Mesothelial cell of epicardium (in vitro differentiated cells): ENCODE data around the gene TARS3. TPM values are rescaled to one million over a fixed set of nuclear protein-coding genes. Genes with fewer than 3 reads are reported as not detected.

Source experiments
- DNase-seq, 2 experiments: peaks; one replicate each; pipeline ENCODE4 v3.0.0; 2021; ENCODE audit warnings: low spot score in 2 of 2; ENCODE audit not compliant: unreplicated experiment in 2 of 2
- H3K27ac Mint-ChIP-seq: 2 replicates; pipeline ENCODE4 v1.8.0; 2021; ENCODE audit warnings: mixed read lengths
- H3K27me3 Mint-ChIP-seq: 2 replicates; pipeline ENCODE4 v1.8.0; 2021; ENCODE audit warnings: low read depth, mixed read lengths
- H3K36me3 Mint-ChIP-seq: 2 replicates; pipeline ENCODE4 v1.8.0; 2021; ENCODE audit warnings: mixed read lengths
- H3K4me1 Mint-ChIP-seq: 2 replicates; pipeline ENCODE4 v1.8.0; 2021; ENCODE audit warnings: mixed read lengths
- H3K4me3 Mint-ChIP-seq: 2 replicates; pipeline ENCODE4 v1.8.0; 2021; ENCODE audit warnings: mild to moderate bottlenecking, moderate library complexity, mixed read lengths
- H3K9me3 Mint-ChIP-seq: 2 replicates; pipeline ENCODE4 v1.8.0; 2021; ENCODE audit warnings: mixed read lengths
- total RNA-seq: library from RNA; stranded (reverse); gene quantifications from 3 replicates; pipeline ENCODE4 v1.2.1, GENCODE V29; 2021
- TF ChIP-seq, protein P1 (sequence below): fragments of 200-600 bp; sonication (generic); IDR thresholded peaks from one replicate; pipeline ENCODE4 v1.5.0; 2021; ENCODE audit warnings: antibody characterized with exemption; ENCODE audit not compliant: unreplicated experiment

The TARS3 gene
- total RNA-seq, 1 donor from 2014 or later, result 22.4 TPM

DNA sequence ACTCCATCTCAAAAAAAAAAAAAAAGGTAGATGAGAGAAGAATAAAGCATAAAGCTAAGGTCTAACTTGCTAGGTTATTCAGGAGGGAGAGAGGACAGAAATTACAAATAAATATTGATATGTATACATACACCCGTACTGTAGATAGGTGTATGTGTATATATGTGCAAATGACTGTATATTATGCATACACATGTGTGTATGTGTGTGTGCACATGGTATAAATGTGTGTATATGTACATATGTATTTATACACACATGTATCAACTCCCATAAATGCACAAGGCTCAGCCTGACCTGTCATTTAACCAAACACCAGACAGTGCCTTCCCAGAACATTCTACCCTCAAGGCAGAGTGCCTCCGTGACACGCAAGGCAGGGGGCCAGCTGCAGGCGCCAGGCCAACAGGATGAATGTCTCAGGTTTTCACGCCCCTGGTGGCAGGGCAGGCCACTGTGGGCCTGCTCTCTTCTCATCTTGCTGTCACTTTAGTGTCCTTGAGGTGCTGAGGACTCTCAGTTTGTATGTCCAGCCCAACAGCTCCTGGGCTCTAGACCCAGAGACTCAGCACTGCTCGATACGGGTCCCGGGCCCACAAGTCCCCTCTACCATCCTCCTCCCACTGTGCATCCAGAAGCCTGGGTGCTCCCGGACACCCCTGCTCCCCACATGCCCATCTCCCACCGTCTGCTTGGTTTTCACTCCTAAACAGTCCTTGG, 112.5 kb downstream of the TARS3 start:
- Mint-ChIP-seq H3K27ac (no peak overlapping the region), H3K36me3 (no peaks in the 10 kb centered on the region), H3K9me3 (no peaks in the 10 kb centered on the region), H3K4me3 (no peak overlapping the region), H3K4me1 (peaks cover 20% of the 10 kb centered on the region), H3K27me3 (peaks cover 3% of the 10 kb centered on the region)
- DNase-seq, result no peak
- TF ChIP-seq, protein P1, sequence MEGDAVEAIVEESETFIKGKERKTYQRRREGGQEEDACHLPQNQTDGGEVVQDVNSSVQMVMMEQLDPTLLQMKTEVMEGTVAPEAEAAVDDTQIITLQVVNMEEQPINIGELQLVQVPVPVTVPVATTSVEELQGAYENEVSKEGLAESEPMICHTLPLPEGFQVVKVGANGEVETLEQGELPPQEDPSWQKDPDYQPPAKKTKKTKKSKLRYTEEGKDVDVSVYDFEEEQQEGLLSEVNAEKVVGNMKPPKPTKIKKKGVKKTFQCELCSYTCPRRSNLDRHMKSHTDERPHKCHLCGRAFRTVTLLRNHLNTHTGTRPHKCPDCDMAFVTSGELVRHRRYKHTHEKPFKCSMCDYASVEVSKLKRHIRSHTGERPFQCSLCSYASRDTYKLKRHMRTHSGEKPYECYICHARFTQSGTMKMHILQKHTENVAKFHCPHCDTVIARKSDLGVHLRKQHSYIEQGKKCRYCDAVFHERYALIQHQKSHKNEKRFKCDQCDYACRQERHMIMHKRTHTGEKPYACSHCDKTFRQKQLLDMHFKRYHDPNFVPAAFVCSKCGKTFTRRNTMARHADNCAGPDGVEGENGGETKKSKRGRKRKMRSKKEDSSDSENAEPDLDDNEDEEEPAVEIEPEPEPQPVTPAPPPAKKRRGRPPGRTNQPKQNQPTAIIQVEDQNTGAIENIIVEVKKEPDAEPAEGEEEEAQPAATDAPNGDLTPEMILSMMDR, result no peak

DNA sequence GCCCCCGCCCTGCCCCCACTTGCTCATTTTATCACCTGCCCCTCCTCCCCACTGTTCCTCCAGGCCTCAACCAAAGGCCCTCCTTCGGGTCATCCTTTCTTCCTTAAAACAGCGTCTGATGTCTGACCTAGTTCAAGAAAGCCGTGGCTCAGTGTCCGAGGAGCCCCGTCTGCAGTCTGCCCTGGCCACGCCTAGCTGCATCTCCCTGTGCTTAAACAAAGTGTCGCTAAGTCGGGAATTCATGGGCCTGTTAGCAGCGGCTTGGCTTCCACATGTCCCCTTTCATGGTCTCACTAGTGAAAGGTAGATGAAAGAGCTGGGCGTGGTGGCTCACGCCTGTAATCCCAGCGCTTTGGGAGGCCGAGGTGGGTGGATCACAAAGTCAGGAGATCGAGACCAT, 113.3 kb downstream of the TARS3 start:
- Mint-ChIP-seq H3K4me3 (no peak overlapping the region), H3K9me3 (no peaks in the 10 kb centered on the region), H3K4me1 (peaks cover 13% of the 10 kb centered on the region), H3K36me3 (no peaks in the 10 kb centered on the region), H3K27ac (no peak overlapping the region), H3K27me3 (peaks cover 3% of the 10 kb centered on the region)
- TF ChIP-seq, protein P1, result no peak
- no peak for DNase-seq

DNA sequence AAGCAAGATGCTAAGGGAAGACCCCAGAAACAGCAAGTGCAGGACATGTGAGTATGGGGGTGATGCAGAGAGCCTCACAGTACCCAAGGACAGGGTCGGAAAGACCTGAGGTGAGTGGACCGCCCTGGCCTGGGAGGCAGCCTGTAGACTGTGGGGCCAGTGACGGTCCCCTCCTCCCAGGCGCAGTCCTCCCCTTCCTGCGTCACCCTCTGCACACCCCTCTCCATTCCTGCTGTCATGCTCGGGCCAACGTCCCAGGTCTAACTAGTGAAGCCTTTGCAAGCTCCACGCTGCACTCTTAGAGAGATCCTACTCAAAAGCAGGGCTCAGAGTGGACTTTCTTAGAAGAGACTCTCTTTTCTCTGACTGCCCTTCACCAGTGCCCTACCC, 113.7 kb downstream of the TARS3 start:
- H3K4me3 Mint-ChIP-seq, result no peak overlapping the region
- H3K27me3 Mint-ChIP-seq, result peaks cover under 1% of the 10 kb centered on the region
- DNase-seq, result no peak
- TF ChIP-seq, protein P1, result no peak
- H3K4me1 Mint-ChIP-seq, result peaks cover 9% of the 10 kb centered on the region
- no peaks in the 10 kb centered on the region for H3K36me3 Mint-ChIP-seq
- no peaks in the 10 kb centered on the region for H3K9me3 Mint-ChIP-seq
- no peak overlapping the region for H3K27ac Mint-ChIP-seq

DNA sequence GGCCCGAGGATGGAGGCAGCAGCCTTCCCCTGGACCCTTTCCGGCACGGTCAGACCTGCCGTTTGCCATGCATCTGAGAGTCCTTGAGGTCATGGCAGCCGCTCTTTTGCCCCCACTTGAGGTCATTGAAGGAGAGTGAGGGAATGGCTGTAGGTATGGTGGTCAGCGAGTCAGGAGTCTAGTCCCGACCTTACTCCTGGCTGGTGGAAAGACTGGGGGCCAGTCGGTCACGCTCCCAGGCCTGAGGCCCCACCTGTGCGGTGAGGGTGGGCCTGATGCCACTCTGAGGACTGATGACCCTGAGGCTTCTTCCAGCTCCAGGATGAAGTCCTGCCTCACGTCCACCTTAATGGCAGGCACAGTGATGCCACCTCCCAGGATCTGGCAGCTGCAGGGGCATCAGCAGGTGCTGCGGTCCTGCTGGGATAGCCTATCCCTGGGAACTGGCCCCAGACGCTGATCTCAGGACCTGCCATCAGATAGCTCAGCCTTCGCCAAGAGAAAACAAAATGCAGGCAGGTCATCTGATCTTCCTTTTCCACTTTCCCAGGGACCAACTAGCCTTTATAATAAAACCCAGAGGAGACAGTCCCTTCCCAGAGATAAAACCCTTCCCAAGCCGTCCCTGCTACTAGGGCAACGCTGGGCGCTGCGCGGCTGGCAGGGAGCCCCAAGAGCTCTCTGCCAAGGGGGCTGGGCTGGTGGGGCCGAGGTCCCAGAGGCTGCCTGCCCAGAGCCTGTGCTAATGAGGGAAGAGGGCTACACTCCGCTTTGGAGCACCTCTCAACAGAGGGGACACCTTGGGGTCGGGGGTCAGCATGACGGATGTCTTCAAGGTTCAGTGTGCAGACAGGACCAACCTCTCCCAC, 114.3 kb downstream of the TARS3 start:
- no peaks in the 10 kb centered on the region for H3K36me3 Mint-ChIP-seq
- no peak overlapping the region for H3K27ac Mint-ChIP-seq
- no peak overlapping the region for H3K4me3 Mint-ChIP-seq
- H3K4me1 Mint-ChIP-seq, result peaks cover 7% of the 10 kb centered on the region
- TF ChIP-seq, protein P1, result no peak
- H3K9me3 Mint-ChIP-seq, result no peaks in the 10 kb centered on the region
- H3K27me3 Mint-ChIP-seq, result peaks cover 3% of the 10 kb centered on the region
- no peak for DNase-seq

DNA sequence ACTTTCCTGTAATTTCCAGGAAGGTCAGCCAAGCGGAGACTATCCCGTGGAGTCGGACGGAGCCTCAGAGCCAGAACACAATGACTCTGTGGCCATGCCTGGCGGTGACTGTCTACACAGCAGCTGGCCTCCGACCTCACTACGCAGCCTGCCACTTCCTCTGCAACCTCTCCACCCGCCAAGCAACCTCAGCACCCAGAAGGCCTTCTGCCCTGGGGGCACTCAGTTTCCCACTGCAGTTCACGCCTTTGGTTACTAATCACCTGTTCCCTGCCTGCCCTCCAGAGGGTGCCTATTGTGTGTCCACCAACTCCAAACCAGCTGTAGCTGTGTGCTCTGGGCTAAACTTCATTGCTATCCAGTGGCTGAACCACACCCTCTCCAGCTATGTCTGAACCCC, 116.1 kb downstream of the TARS3 start:
- no peak overlapping the region for H3K27ac Mint-ChIP-seq
- no peaks in the 10 kb centered on the region for H3K36me3 Mint-ChIP-seq
- TF ChIP-seq, protein P1, result no peak

More for the DNA sequence above, 116.1 kb downstream of the TARS3 start:
- no peak for DNase-seq
- H3K9me3 Mint-ChIP-seq, result peaks cover 4% of the 10 kb centered on the region
- H3K27me3 Mint-ChIP-seq, result peaks cover 9% of the 10 kb centered on the region
- H3K4me3 Mint-ChIP-seq, result no peak overlapping the region
- H3K4me1 Mint-ChIP-seq, result peaks cover 2% of the 10 kb centered on the region
